Left lung (tissue), 10 donors: ENCODE data around the gene PAFAH1B1. TPM values are rescaled to one million over a fixed set of nuclear protein-coding genes. Genes with fewer than 3 reads are reported as not detected.

Experiments
- ATAC-seq: fragments of 200-7000 bp; cut with Tn5 transposase; one replicate; pipeline ENCODE4 v1.9.1; 2020; ENCODE audit warnings: moderate library complexity
- DNase-seq, 4 donors: peaks; one replicate each; pipeline ENCODE4 v3.0.0-alpha.2; 2013 to 2020
- H3K27ac ChIP-seq, 2 donors: fragments of 200-600 bp; sonication (generic) in 1 of 2; one replicate each; pipeline versions ENCODE4 v1.5.0 to v1.8.0; 2020 to 2021
- H3K27me3 ChIP-seq, 2 donors: fragments of 200-600 bp; sonication (generic) in 1 of 2; one replicate each; pipeline versions ENCODE4 v1.5.0 to v1.8.0; 2020 to 2021
- H3K36me3 ChIP-seq, 2 donors: fragments of 200-600 bp; sonication (generic) in 1 of 2; one replicate each; pipeline versions ENCODE4 v1.5.0 to v1.8.0; 2020 to 2021
- H3K4me1 ChIP-seq, 2 donors: fragments of 200-600 bp; one replicate each; pipeline ENCODE4 v1.8.0; 2021
- H3K4me3 ChIP-seq, 2 donors: fragments of 200-600 bp; sonication (generic) in 1 of 2; one replicate each; pipeline versions ENCODE4 v1.5.0 to v1.8.0; 2020 to 2021; ENCODE audit warnings: mild to moderate bottlenecking in 1 of 2
- H3K9me3 ChIP-seq, 2 donors: fragments of 200-600 bp; sonication (generic) in 1 of 2; one replicate each; pipeline versions ENCODE4 v1.5.0 to v1.8.0; 2020 to 2021
- CTCF ChIP-seq, 2 donors: fragments of 200-600 bp; sonication (generic) in 1 of 2; IDR thresholded peaks; one replicate each; pipeline versions ENCODE4 v1.5.0 to v1.8.0; 2021; ENCODE audit warnings: antibody characterized with exemption in 2 of 2
- intact Hi-C, 2 donors: fragments of 100-400 bp; cut with DNase I; formaldehyde crosslinking; loops; one replicate each; pipeline versions ENCODE4 v1.11.2 to v1.14.2; 2022
- polyA plus RNA-seq, 6 donors: library from polyadenylated mRNA; unstranded; fragments of 120-200 nt; gene quantifications; one replicate each; pipeline ENCODE4 v1.2.1, GENCODE V29; 2013; ENCODE audit not compliant: insufficient read length in 6 of 6
- total RNA-seq, 2 donors: library from RNA; stranded (reverse); fragmentation: NEBNext Ultra II Directional; extraction: Animal tissue kit (Norgen Biotek cat#: 25700); gene quantifications; one replicate each; pipeline ENCODE4 v1.2.1, GENCODE V29; 2021
- donor health status: DM: no; HTN: yes; CAD: no.
- donor health status: DM: no; HTN: no; CAD: no.

The PAFAH1B1 gene
- total and polyA plus RNA-seq, 8 donors = 135 to 188 (median 151) TPM

DNA sequence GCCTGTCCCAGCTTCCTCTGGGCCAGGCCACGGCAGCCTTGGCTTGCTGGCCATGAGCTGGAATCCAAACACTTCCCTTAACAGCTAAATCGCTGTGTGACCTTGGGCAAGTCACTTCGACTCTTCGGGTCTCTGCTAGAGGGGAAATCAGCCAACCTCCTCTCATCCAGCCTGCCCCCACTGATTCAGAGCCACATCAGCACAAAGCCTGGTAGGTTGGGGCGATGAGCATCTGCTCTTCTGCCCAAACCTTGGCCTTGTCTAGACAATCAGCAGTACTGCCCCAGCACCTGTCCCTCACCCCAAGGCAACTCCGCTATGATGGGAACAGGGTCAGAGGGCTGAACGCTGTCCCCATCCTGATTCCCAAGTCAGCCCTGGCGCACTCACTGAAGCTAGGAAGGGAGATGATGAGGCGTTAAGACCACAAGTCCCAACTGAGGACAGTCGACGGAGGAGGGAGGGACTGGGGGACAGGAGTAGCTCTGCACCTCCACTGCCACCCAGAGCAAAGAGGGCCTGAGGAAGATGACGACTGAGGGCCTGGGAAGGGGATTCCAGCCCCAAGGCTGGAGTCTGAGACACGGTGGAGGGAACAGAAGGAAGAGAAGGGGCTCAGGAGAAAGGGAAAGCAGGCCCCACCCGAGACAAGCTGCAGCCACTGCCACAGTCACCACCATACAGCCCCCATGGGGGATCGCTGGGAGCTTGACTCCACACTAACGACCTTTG is 116.8 kb downstream of the PAFAH1B1 start:
- intact Hi-C loops = no loop called here
- TF ChIP-seq CTCF (IDR thresholded peaks at IDR 0.05) = no peak
- Histone ChIP-seq H3K4me3 (peak overlapping the region; percentile 74 to 82), H3K27me3 (no peaks in the 10 kb centered on the region), H3K4me1 (peaks cover 38 to 59% of the 10 kb centered on the region in 2 donors), H3K9me3 (no peaks in the 10 kb centered on the region), H3K27ac (peak overlapping the region in 1 of 2 donors; percentile 86), H3K36me3 (no peaks in the 10 kb centered on the region)
- no peak for ATAC-seq
- DNase-seq = no peak

- intact Hi-C loops = no loop called here
Measured at GRCh38 chr17:2710803-2711607, 117.6 kb downstream of the PAFAH1B1 start.

GRCh38 chr17:2711608-2712299 is 118.3 kb downstream of the PAFAH1B1 start, which contains the start of gene CLUH:
Gene CLUH (minus strand): TSS chr17:2711764. CDS start chr17:2711661, 103 bp downstream.
- Histone ChIP-seq H3K36me3 (no peaks in the 10 kb centered on the region), H3K27ac (peak within 1 kb of the TSS; percentile 57 to 86), H3K27me3 (no peaks in the 10 kb centered on the region), H3K9me3 (no peaks in the 10 kb centered on the region), H3K4me3 (peak within 1 kb of the TSS; percentile 74 to 82), H3K4me1 (peaks cover 38 to 59% of the 10 kb centered on the region in 2 donors)
- peak in 1 of 2 donors; percentile 11 for TF ChIP-seq CTCF (IDR thresholded peaks at IDR 0.05)
- intact Hi-C loops = no loop called here
- ATAC-seq (peak; percentile 90), DNase-seq (peak; percentile 93 to 99 (median 96))

More at GRCh38 chr17:2710803-2711607, 117.6 kb downstream of the PAFAH1B1 start:
- H3K36me3 ChIP-seq = no peaks in the 10 kb centered on the region
- H3K27me3 ChIP-seq = no peaks in the 10 kb centered on the region
- DNase-seq (peak in 1 of 4 donors; percentile 87), ATAC-seq (no peak)
- peaks cover 38 to 59% of the 10 kb centered on the region in 2 donors for H3K4me1 ChIP-seq
- H3K9me3 ChIP-seq = no peaks in the 10 kb centered on the region
- no peak for TF ChIP-seq CTCF (IDR thresholded peaks at IDR 0.05)
- peak overlapping the region in 1 of 2 donors; percentile 86 for H3K27ac ChIP-seq
- peak overlapping the region; percentile 74 to 82 for H3K4me3 ChIP-seq

GRCh38 chr17:2712300-2713043 is 119.0 kb downstream of the PAFAH1B1 start:
- peak in 1 of 4 donors; percentile 69 for DNase-seq
- peaks cover 38 to 55% of the 10 kb centered on the region in 2 donors for H3K4me1 ChIP-seq
- H3K27me3 ChIP-seq = no peaks in the 10 kb centered on the region
- no peaks in the 10 kb centered on the region for H3K9me3 ChIP-seq
- intact Hi-C loops = no loop called here
- TF ChIP-seq CTCF (IDR thresholded peaks at IDR 0.05) = no peak
- H3K4me3 ChIP-seq = peak overlapping the region; percentile 74 to 82
- ATAC-seq = peak; percentile 6
- H3K27ac ChIP-seq = peak overlapping the region; percentile 57 to 86
- H3K36me3 ChIP-seq = no peaks in the 10 kb centered on the region
